ENCODE measurements around the gene WARS2. TPM values are rescaled to one million over a fixed set of nuclear protein-coding genes. Genes with fewer than 3 reads are reported as not detected.
"Not testable (repeated sequence)": the region's sequence is repeated elsewhere in the genome, so short reads cannot be mapped to it uniquely, and the experiment has no call there.

WARS2 gene
- total RNA-seq: 10 to 100 TPM; 16.9 to 20.9 (median 18.9) TPM

DNA sequence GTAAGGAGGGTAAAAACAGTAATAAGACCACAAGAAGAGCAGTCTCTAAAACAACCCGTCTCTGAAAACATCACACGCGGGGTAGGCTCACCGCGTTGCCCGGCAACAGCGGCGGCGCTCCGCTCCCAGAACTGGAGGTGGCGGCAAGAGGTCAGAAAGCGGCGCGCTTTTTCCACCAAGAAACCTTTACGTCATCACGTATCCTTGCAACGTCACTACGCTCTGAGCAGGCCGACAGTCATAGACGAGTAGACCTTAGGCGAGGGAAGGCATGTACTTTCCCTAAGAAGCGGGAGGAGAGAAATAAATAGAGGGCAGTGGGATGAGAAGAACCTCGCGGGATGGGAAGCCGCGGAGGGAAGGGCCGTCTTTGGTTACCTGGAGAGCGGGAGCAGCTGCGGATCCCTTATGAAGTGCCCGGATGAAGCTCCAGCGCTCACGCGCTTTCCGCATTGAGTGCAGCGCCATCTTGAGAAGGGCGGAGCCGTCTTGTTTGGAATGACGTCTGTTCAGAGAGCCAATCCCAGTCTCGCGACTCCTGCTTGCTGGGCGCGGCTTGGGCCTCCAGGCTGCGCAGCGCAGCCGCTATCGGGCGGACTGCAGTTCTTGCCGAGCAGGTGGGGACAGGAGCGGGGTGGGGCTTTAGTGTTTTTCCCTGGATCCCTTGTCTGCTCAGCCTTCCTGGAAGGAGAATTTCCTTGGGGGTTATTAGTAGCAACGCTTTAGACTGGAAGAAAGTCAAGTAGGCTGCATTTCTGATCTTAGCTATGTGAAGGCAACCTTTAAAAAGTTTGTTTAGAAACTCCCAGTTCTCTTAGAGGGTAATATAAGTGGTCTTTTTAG, at the start of gene WARS2:
TSS of gene WARS2 (minus strand) at position 477 of the 843 bp plus-strand sequence. CDS start at position 468, 9 bp downstream.
- peak; percentile 76 for DNase-seq (ENCODE audit: low spot score)
- peak; percentile 99 for ATAC-seq (ENCODE audit: low FRiP score)
- TF ChIP-seq CTCF (IDR thresholded peaks at IDR 0.05): no peak

DNA sequence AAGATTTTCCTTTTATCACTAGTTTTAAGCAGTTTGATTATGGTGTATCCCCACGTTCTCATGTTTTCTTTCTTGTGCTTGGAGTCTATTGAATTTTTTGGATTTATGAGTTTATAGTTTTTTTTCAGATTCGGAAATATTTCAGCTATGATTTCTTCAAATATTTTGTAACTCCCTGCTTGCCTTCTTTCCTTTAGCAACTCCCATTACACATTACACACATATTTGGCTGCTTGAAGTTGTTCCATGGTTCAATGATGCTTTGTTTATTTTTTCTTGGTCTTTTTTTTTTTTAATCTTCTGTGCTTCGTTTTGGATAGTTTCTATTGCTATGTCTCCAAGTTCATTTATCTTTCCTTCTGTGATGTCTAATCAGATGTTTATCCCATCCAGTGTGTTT, 48.5 kb upstream of the WARS2 start:
- ATAC-seq (ENCODE audit: low FRiP score) (no peak), DNase-seq (ENCODE audit: low spot score) (no peak)
- TF ChIP-seq CTCF (IDR thresholded peaks at IDR 0.05): no peak

- DNase-seq (ENCODE audit: low spot score) (no peak), ATAC-seq (ENCODE audit: low FRiP score) (no peak)
- no peak for TF ChIP-seq CTCF (IDR thresholded peaks at IDR 0.05)
Measured at GRCh38 chr1:119187416-119187815, 47.0 kb upstream of the WARS2 start.

GRCh38 chr1:119186471-119186870, 46.0 kb upstream of the WARS2 start:
- no peak for TF ChIP-seq CTCF (IDR thresholded peaks at IDR 0.05)
- ATAC-seq (ENCODE audit: low FRiP score) (no peak), DNase-seq (ENCODE audit: low spot score) (no peak)

- DNase-seq (ENCODE audit: low spot score): no peak
- no peak for TF ChIP-seq CTCF (IDR thresholded peaks at IDR 0.05)
- no peak for ATAC-seq (ENCODE audit: low FRiP score)
Measured at GRCh38 chr1:119184972-119185371, 44.5 kb upstream of the WARS2 start.

DNA sequence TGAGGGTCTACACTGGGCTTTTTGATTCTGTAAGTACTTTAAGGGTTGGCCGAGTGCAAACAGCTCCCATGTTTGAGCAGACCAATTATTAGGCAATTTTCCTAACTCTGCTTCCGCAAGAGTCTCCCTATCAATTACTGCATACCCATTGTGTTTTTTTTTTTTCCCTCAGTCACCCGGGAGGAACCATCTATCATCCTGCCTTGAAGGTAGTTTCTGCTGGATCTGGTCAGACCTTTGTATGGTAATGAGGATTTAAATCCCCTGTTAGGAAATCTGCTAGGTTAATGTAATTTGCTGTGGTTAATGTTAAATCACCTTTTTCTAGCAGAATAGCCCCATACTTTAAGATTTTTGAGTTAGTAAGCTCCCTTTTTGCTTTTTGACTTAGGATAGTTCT, 40.8 kb upstream of the WARS2 start:
- no peak for TF ChIP-seq CTCF (IDR thresholded peaks at IDR 0.05)
- ATAC-seq (ENCODE audit: low FRiP score) (no peak), DNase-seq (ENCODE audit: low spot score) (no peak)

GRCh38 chr1:119179051-119179450, 38.6 kb upstream of the WARS2 start:
- DNase-seq (ENCODE audit: low spot score): no peak
- ATAC-seq (ENCODE audit: low FRiP score): no peak
- TF ChIP-seq CTCF (IDR thresholded peaks at IDR 0.05): no peak

DNA sequence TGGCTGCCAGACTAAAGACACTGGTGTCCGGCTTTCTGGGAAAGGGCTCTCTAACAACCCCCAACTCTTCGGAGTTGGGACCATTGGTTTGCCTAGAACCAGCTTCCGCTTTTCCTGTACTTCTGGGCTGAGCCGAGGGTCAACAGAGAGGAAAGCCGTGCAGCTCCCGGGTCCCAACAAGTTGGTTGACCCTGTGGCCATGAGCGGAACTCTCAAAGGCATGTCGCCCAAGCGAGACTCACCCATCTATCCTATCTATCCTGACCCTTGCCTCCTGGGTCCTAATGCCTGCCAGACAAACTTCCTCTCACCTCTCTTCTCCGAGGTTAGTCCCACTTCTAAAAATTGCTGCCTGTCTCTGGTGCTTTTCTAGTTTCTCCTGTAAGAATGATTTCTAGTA, 32.5 kb upstream of the WARS2 start:
- not testable (repeated sequence) for DNase-seq (ENCODE audit: low spot score)

GRCh38 chr1:119171381-119172010, 31.0 kb upstream of the WARS2 start:
- not testable (repeated sequence) for ATAC-seq (ENCODE audit: low FRiP score); DNase-seq (ENCODE audit: low spot score)

More for the DNA sequence above, 32.5 kb upstream of the WARS2 start:
- ATAC-seq (ENCODE audit: low FRiP score): not testable (repeated sequence)
